K562 (cell line): Measurements from ENCODE around the gene UPP1. TPM values are rescaled to one million over a fixed set of nuclear protein-coding genes. Genes with fewer than 3 reads are reported as not detected.

Source experiments
- ATAC-seq: fragments of 200-7000 bp; cut with Tn5 transposase; 3 replicates; pipeline ENCODE4 v1.9.1; 2020; ENCODE audit warnings: moderate library complexity
- BruUV-seq: library from RNA; stranded (reverse); fragments of 400-500 nt; replicated peaks from 2 replicates; lab custom pipeline; 2021; lab: Mats Ljungman, UMichigan
- CTCF ChIA-PET: fragments of 300-600 bp; formaldehyde crosslinking; extraction: SDS; loops from one replicate; lab custom pipeline; 2021; ENCODE audit warnings: low intra/inter-chr PET ratio; lab: Yijun Ruan, JAX
- POLR2A ChIA-PET: fragments of 300-600, 350-650 bp; sonication (Branson Sonifier 250); formaldehyde crosslinking; extraction: SDS; loops from one replicate; lab custom pipeline; 2021; ENCODE audit warnings: antibody characterized with exemption, inconsistent platforms; lab: Yijun Ruan, JAX
- DNase-seq, 4 experiments: peaks; one replicate each; pipeline versions ENCODE4 v3.0.0 to v3.0.0-alpha.2; 2011 to 2018; ENCODE audit warnings: low spot score in 3 of 4, mixed read lengths in 3 of 4; ENCODE audit errors: extremely low read depth in 1 of 4
- FAIRE-seq: peaks from 2 replicates; lab custom pipeline; 2011; peaks lifted over from hg19 to GRCh38; lab: Jason Lieb, UNC
- H2AFZ ChIP-seq: 2 replicates; pipeline ENCODE4 v1.6.0; 2011; ENCODE audit warnings: low read depth, low read length, control low read depth, inconsistent platforms
- H3K27ac ChIP-seq: fragments of 200-600 bp; 3 replicates; pipeline ENCODE4 v1.8.0; 2011; ENCODE audit warnings: low read depth, mild to moderate bottlenecking, control low read depth, inconsistent platforms, low read length, moderate library complexity, mixed read lengths; ENCODE audit errors: extremely low read depth
- H3K27me3 ChIP-seq, 2 experiments: fragments of 300-600 bp in 1 of 2; 2 replicates in 1 of 2; 3 replicates in 1 of 2; pipeline versions ENCODE4 v1.6.0 to v1.8.0; 2011; ENCODE audit warnings: inconsistent platforms in 2 of 2, low read length in 2 of 2, mild to moderate bottlenecking in 1 of 2, mixed read lengths in 1 of 2, moderate library complexity in 1 of 2; ENCODE audit not compliant: control insufficient read depth in 2 of 2, insufficient read depth in 2 of 2
- H3K36me3 ChIP-seq: fragments of 300-600 bp; 3 replicates; pipeline ENCODE4 v1.8.0; 2011; ENCODE audit warnings: mild to moderate bottlenecking, low read length, inconsistent platforms; ENCODE audit not compliant: control insufficient read depth, insufficient read depth
- H3K4me1 ChIP-seq, 2 experiments: fragments of 200-600 bp in 1 of 2; replicated peaks in 1 of 2; 2 replicates in 1 of 2; 3 replicates in 1 of 2; pipeline versions ENCODE4 v1.5.1 to v1.8.0; 2011; ENCODE audit warnings: inconsistent platforms in 2 of 2, low read length in 2 of 2, mild to moderate bottlenecking in 1 of 2, mixed read lengths in 1 of 2, moderate library complexity in 1 of 2; ENCODE audit not compliant: control insufficient read depth in 2 of 2, insufficient read depth in 2 of 2
- H3K4me2 ChIP-seq: 2 replicates; pipeline ENCODE4 v1.6.1; 2011; ENCODE audit warnings: low read length, control low read depth, inconsistent platforms, mixed read lengths; ENCODE audit not compliant: insufficient read depth
- H3K4me3 ChIP-seq: fragments of 200-600 bp; sonication (generic), shearing (Covaris generic); 2 replicates; pipeline ENCODE4 v1.5.1; 2016; ENCODE audit warnings: control low read depth, inconsistent platforms
- H3K79me2 ChIP-seq: fragments of 200-600 bp; 3 replicates; pipeline ENCODE4 v1.8.0; 2011; ENCODE audit warnings: low read length, inconsistent platforms; ENCODE audit not compliant: control insufficient read depth, insufficient read depth
- H3K9ac ChIP-seq, 2 experiments: 2 replicates each; pipeline versions ENCODE4 v1.6.0 to v1.6.1; 2011; ENCODE audit warnings: low read depth in 2 of 2, low read length in 2 of 2, control low read depth in 1 of 2, inconsistent platforms in 1 of 2, mild to moderate bottlenecking in 1 of 2, mixed read lengths in 1 of 2; ENCODE audit not compliant: insufficient read depth in 1 of 2
- H3K9me1 ChIP-seq: one replicate; pipeline ENCODE4 v1.6.0; 2011; ENCODE audit warnings: inconsistent platforms, mild to moderate bottlenecking, low read length, moderate library complexity; ENCODE audit not compliant: control insufficient read depth, insufficient read depth
- H3K9me3 ChIP-seq: replicated peaks from 2 replicates; pipeline ENCODE4 v1.5.1; 2011; ENCODE audit warnings: low read depth, low read length, inconsistent platforms; ENCODE audit not compliant: control insufficient read depth, insufficient read depth
- H4K20me1 ChIP-seq: replicated peaks from 2 replicates; pipeline ENCODE4 v1.6.1; 2011; ENCODE audit warnings: low read length, inconsistent platforms, mixed read lengths; ENCODE audit not compliant: control insufficient read depth, insufficient read depth
- ARHGAP35 ChIP-seq: fragments of 450-650 bp; IDR thresholded peaks from 2 replicates; pipeline ENCODE4 v1.6.1; 2018; ENCODE audit not compliant: partially characterized antibody
- FOXK2 ChIP-seq, 2 experiments: fragments of 450-650 bp; IDR thresholded peaks in 1 of 2; conservative IDR thresholded peaks in 1 of 2; 2 replicates each; pipeline ENCODE4 v1.6.1; 2016; ENCODE audit warnings: low read depth in 2 of 2, mild to moderate bottlenecking in 1 of 2
- NR0B1 ChIP-seq: fragments of 450-650 bp; IDR thresholded peaks from one replicate; pipeline ENCODE4 v1.6.1; 2018; ENCODE audit warnings: mild to moderate bottlenecking, moderate library complexity; ENCODE audit not compliant: partially characterized antibody
- PRMT5 ChIP-seq: sonication (generic); formaldehyde crosslinking; IDR thresholded peaks from 2 replicates; pipeline ENCODE4 v1.5.0; 2020; ENCODE audit warnings: missing genetic modification reagents
- RAD21 ChIP-seq, 2 experiments: fragments of 250-450 bp in 1 of 2; fragments of 450-650 bp in 1 of 2; sonication (Bioruptor Pico) in 1 of 2; formaldehyde crosslinking in 1 of 2; IDR thresholded peaks in 1 of 2; conservative IDR thresholded peaks in 1 of 2; 2 replicates each; pipeline versions ENCODE4 v1.4.0 to v1.8.0; 2020 to 2022; ENCODE audit warnings: mild to moderate bottlenecking in 2 of 2, moderate library complexity in 1 of 2
- RBM39 ChIP-seq: fragments of 200-400 bp; formaldehyde crosslinking; optimal IDR thresholded peaks from 2 replicates; pipeline ENCODE3; 2018; ENCODE audit warnings: low read depth, low read length
- SAP30 ChIP-seq: fragments of 200-600 bp; sonication (generic); IDR thresholded peaks from 2 replicates; pipeline ENCODE4 v1.6.1; 2012; ENCODE audit warnings: borderline replicate concordance, low read depth, mild to moderate bottlenecking, moderate library complexity, low read length, control low read depth, inconsistent platforms; ENCODE audit not compliant: insufficient read depth, poor library complexity, severe bottlenecking
- SREBF2 ChIP-seq: sonication (generic); formaldehyde crosslinking; IDR thresholded peaks from 2 replicates; pipeline ENCODE4 v1.4.0; 2020; ENCODE audit warnings: mild to moderate bottlenecking, missing genetic modification reagents
- ZNF507 ChIP-seq: conservative IDR thresholded peaks from 2 replicates; pipeline ENCODE4 v1.6.1; 2017; ENCODE audit warnings: missing genetic modification characterization, missing compliant biosample characterization
- ZNF589 ChIP-seq: fragments of 200-800 bp; sonication (Bioruptor generic); IDR thresholded peaks from 2 replicates; pipeline ENCODE4 v1.6.1; 2016; ENCODE audit warnings: low read depth, missing genetic modification characterization, missing compliant biosample characterization
- WGBS: fragments of 100-300 bp; shearing (Covaris generic); methylation state at CpG from one replicate; pipeline ENCODE4 v1.1.6; 2016; ENCODE audit warnings: low coverage, mixed read lengths; ENCODE audit not compliant: insufficient coverage; ENCODE audit errors: missing lambda C conversion rate; 5-methylcytosine and 5-hydroxymethylcytosine counted together
- in situ Hi-C: fragments of 300-500 bp; cut with MboI; formaldehyde crosslinking; loops from 4 replicates; pipeline ENCODE4 v1.15.0; 2018; ENCODE audit warnings: inconsistent platforms, mixed read lengths
- intact Hi-C: fragments of 100-400 bp; cut with micrococcal nuclease; formaldehyde crosslinking; loops from 2 replicates; pipeline ENCODE4 v1.14.2; 2022
- polyA plus RNA-seq, 8 experiments: library from polyadenylated mRNA; depleted of rRNA in 4 of 8; stranded (reverse) in 5 of 8; unstranded in 3 of 8; fragments of >200 nt; fragmentation: Nextera tagmentation in 2 of 8; fragmentation: Illumina TruSeq in 1 of 8; extraction: Ambion mirVana in 2 of 8; extraction: Trizol in 1 of 8; gene quantifications; 2 replicates each; pipeline versions ENCODE4 v1.2.1 to v1.2.3, GENCODE V29; 2011 to 2014; ENCODE audit warnings: inconsistent platforms in 1 of 8, missing spikeins in 1 of 8
- total RNA-seq, 7 experiments: library from RNA; depleted of rRNA in 6 of 7; stranded (reverse); fragments of >200 nt in 6 of 7; fragmentation: Illumina TruSeq in 2 of 7; extraction: Trizol in 2 of 7; gene quantifications; 2 replicates each; pipeline versions ENCODE4 v1.2.1 to v1.2.3, GENCODE V29; 2011 to 2021; ENCODE audit warnings: low replicate concordance in 1 of 7
- TF ChIP-seq, protein P1 (sequence below), 3 experiments: IDR thresholded peaks in 2 of 3; conservative IDR thresholded peaks in 1 of 3; 2 replicates each; pipeline ENCODE4 v1.5.1; 2011 to 2012; ENCODE audit warnings: low read length in 3 of 3, mild to moderate bottlenecking in 3 of 3, control low read depth in 2 of 3, improper control_type of control experiment in 1 of 3, inconsistent platforms in 1 of 3, low read depth in 1 of 3, mixed read lengths in 1 of 3, moderate library complexity in 1 of 3; ENCODE audit not compliant: insufficient read depth in 2 of 3
- TF ChIP-seq, protein P2 (sequence below), 2 experiments: fragments of 450-650 bp in 1 of 2; sonication (generic) in 1 of 2; formaldehyde crosslinking; conservative IDR thresholded peaks; 2 replicates each; pipeline versions ENCODE4 v1.4.0 to v1.8.1; 2020 to 2022; ENCODE audit warnings: mild to moderate bottlenecking in 1 of 2, missing genetic modification reagents in 1 of 2
- TF ChIP-seq, protein P3 (sequence below): sonication (generic); formaldehyde crosslinking; IDR thresholded peaks from 2 replicates; pipeline ENCODE4 v1.5.0; 2020; ENCODE audit warnings: missing genetic modification reagents

UPP1 gene
- total and polyA plus RNA-seq, 9 of the 15 experiments (the other 6 are each of a cell fraction or from before 2014, with no cell fraction given), result 0.38 to 2.4 (median 0.61) TPM

DNA sequence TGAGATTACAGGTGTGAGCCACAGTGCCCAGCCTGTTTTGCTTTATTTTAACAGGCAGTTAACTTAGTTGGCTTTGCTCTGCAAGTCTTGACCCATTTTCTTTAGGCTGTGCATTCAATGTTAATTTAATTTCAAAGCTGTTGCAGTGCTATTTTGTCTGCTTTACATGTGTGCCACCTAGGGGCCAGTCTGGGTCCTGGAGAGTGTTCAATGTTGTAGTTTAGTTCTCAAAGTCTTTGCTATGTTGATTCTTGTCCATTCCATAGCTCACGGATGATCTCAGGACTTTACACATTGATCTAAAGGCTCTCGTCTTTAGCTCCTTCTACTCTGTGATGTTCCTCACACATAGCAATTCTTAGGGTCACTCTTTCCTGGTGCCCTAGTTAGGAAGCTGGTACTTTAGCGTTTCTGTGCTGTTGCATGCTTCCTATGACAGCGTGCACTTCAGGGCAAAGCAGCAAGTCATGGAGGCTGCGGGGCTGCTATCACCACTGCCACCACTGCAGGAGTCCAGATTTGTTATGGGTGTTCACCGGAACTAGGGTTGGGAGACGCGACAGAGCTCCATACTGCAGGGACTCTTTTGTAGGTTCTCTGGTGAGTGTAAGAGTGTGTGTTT is 65.8 kb downstream of the UPP1 start:
- ATAC-seq, result peak; percentile 75
- POLR2A ChIA-PET, result interaction anchor here (1.0 kb wide), 1 partner anchor 21 kb away, joined by 3 read pairs; no protein-coding TSS in a partner anchor
- no peak for TF ChIP-seq ZNF589 (CRISPR knock-in tag)
- TF ChIP-seq SREBF2 (CRISPR knock-in tag), result no peak
- no peak for TF ChIP-seq SAP30
- TF ChIP-seq RAD21 (CRISPR knock-in tag; conservative IDR thresholded peaks at IDR 0.05 in 1 of 2, IDR thresholded peaks at IDR 0.05 in 1 of 2), result peak; percentile 16 to 55; a peak in 2 of 4 replicates
- no peak for TF ChIP-seq ARHGAP35
- no peak for TF ChIP-seq RBM39
- TF ChIP-seq ZNF507 (tag), result no peak
- TF ChIP-seq, protein P1, sequence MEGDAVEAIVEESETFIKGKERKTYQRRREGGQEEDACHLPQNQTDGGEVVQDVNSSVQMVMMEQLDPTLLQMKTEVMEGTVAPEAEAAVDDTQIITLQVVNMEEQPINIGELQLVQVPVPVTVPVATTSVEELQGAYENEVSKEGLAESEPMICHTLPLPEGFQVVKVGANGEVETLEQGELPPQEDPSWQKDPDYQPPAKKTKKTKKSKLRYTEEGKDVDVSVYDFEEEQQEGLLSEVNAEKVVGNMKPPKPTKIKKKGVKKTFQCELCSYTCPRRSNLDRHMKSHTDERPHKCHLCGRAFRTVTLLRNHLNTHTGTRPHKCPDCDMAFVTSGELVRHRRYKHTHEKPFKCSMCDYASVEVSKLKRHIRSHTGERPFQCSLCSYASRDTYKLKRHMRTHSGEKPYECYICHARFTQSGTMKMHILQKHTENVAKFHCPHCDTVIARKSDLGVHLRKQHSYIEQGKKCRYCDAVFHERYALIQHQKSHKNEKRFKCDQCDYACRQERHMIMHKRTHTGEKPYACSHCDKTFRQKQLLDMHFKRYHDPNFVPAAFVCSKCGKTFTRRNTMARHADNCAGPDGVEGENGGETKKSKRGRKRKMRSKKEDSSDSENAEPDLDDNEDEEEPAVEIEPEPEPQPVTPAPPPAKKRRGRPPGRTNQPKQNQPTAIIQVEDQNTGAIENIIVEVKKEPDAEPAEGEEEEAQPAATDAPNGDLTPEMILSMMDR (IDR thresholded peaks at IDR 0.05 in 2 of 3, conservative IDR thresholded peaks at IDR 0.05 in 1 of 3; ENCODE audit: insufficient read depth in 2 of 3, low read depth in 1 of 3, low read length in 3 of 3), result peak; percentile 34 to 54 (median 34); a peak in 5 of 6 replicates
- no peak for TF ChIP-seq FOXK2 (conservative IDR thresholded peaks at IDR 0.05 in 1 of 2, IDR thresholded peaks at IDR 0.05 in 1 of 2; ENCODE audit: low read depth in 2 of 2)
- TF ChIP-seq, protein P2, sequence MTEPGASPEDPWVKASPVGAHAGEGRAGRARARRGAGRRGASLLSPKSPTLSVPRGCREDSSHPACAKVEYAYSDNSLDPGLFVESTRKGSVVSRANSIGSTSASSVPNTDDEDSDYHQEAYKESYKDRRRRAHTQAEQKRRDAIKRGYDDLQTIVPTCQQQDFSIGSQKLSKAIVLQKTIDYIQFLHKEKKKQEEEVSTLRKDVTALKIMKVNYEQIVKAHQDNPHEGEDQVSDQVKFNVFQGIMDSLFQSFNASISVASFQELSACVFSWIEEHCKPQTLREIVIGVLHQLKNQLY (CRISPR knock-in tag; conservative IDR thresholded peaks at IDR 0.05), result no peak
- no peak for TF ChIP-seq PRMT5
- TF ChIP-seq, protein P3, sequence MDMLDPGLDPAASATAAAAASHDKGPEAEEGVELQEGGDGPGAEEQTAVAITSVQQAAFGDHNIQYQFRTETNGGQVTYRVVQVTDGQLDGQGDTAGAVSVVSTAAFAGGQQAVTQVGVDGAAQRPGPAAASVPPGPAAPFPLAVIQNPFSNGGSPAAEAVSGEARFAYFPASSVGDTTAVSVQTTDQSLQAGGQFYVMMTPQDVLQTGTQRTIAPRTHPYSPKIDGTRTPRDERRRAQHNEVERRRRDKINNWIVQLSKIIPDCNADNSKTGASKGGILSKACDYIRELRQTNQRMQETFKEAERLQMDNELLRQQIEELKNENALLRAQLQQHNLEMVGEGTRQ (CRISPR knock-in tag), result no peak
- no peak for TF ChIP-seq NR0B1

More for the DNA sequence above, 65.8 kb downstream of the UPP1 start:
- Histone ChIP-seq H3K9ac (no peak overlapping the region), H3K4me2 (no peak overlapping the region), H3K36me3 (no peaks in the 10 kb centered on the region), H3K9me1 (no peaks in the 10 kb centered on the region), H3K4me3 (no peak overlapping the region), H3K9me3 (no peaks in the 10 kb centered on the region), H3K4me1 (no peaks in the 10 kb centered on the region), H2AFZ (no peak overlapping the region), H3K79me2 (no peaks in the 10 kb centered on the region), H4K20me1 (no peaks in the 10 kb centered on the region), H3K27me3 (no peaks in the 10 kb centered on the region), H3K27ac (no peak overlapping the region)
- CTCF ChIA-PET, result interaction anchor here (1.1 to 1.5 kb wide), 2 partner anchors 209 to 889 kb away, joined by 3 to 8 read pairs; no protein-coding TSS in a partner anchor
- in situ Hi-C loops (no loop called here), intact Hi-C loops (loop anchor here (5.0 kb wide), 1 partner anchor 208 kb away; the partner anchor contains the start of gene PKD1L1)
- no TSS peak for BruUV-seq
- WGBS, result 0% methylated on average over 8 of the region's 8 CpGs
- FAIRE-seq, result no peak
- DNase-seq, result peak in 2 of 4 experiments; percentile 9 to 26
